AG04450 (cell line): Measurements from ENCODE around the gene SIAE. TPM values are rescaled to one million over a fixed set of nuclear protein-coding genes. Genes with fewer than 3 reads are reported as not detected.

Experiments
- CTCF ChIA-PET: fragments of 300-600, 350-600 bp; formaldehyde crosslinking; extraction: SDS; loops from one replicate; lab custom pipeline; 2022; ENCODE audit warnings: antibody characterized with exemption, inconsistent platforms; lab: Charles Lee
- POLR2A ChIA-PET: fragments of 350-600 bp; formaldehyde crosslinking; extraction: SDS; loops from one replicate; lab custom pipeline; 2021; ENCODE audit warnings: antibody characterized with exemption, inconsistent platforms; lab: Yijun Ruan, JAX
- DNase-seq: peaks from one replicate; pipeline ENCODE4 v3.0.0-alpha.2; 2011; ENCODE audit warnings: low read depth, low spot score
- H3K27ac ChIP-seq: one replicate; pipeline ENCODE4 v1.5.1; 2012; ENCODE audit warnings: low read depth, low read length, control low read depth
- H3K27me3 ChIP-seq: one replicate; pipeline ENCODE4 v1.6.0; 2012; ENCODE audit warnings: low read length; ENCODE audit not compliant: control insufficient read depth, insufficient read depth
- H3K4me3 ChIP-seq: 2 replicates; pipeline ENCODE4 v1.5.1; 2011; ENCODE audit warnings: mild to moderate bottlenecking, low read depth, low read length, control low read depth
- H3K9me3 ChIP-seq: 2 replicates; pipeline ENCODE4 v1.5.1; 2012; ENCODE audit warnings: low read length; ENCODE audit not compliant: control insufficient read depth, insufficient read depth
- CTCF ChIP-seq: IDR thresholded peaks from 2 replicates; pipeline ENCODE4 v1.5.1; 2011; ENCODE audit warnings: low read depth, low read length, control low read depth, inconsistent platforms
- polyA plus RNA-seq: library from polyadenylated mRNA; depleted of rRNA; stranded (reverse); fragments of >200 nt; gene quantifications from 2 replicates; pipeline ENCODE4 v1.2.3, GENCODE V29; 2011; rRNA removed
- small RNA-seq: library from RNA; depleted of rRNA; stranded (forward); fragments of <200 nt; gene quantifications from one replicate; pipeline ENCODE3, GENCODE V24; 2012; ENCODE audit warnings: low read depth; ENCODE audit not compliant: insufficient read length

Gene SIAE
- polyA plus RNA-seq, 1 experiment = 37.9 TPM

GRCh38 chr11:124584681-124585372 lies 88.7 kb downstream of the SIAE start:
- H3K27ac ChIP-seq = no peak overlapping the region
- DNase-seq = no peak
- no peak for TF ChIP-seq CTCF
- H3K27me3 ChIP-seq = peaks cover 10% of the 10 kb centered on the region
- ChIA-PET CTCF (interaction anchor here (0.6 to 4.0 kb wide), 17 partner anchors 9 to 516 kb away, joined by 3 to 117 read pairs (median 8); no protein-coding TSS in a partner anchor), POLR2A (no interaction called here)
- no peak overlapping the region for H3K4me3 ChIP-seq
- H3K9me3 ChIP-seq = no peaks in the 10 kb centered on the region

- Histone ChIP-seq H3K4me3 (no peak overlapping the region), H3K9me3 (no peaks in the 10 kb centered on the region), H3K27me3 (peaks cover 11% of the 10 kb centered on the region), H3K27ac (no peak overlapping the region)
- DNase-seq = no peak
- ChIA-PET CTCF (interaction anchor here (1.3 to 4.0 kb wide), 4 partner anchors 44 to 515 kb away, joined by 5 to 117 read pairs (median 14); no protein-coding TSS in a partner anchor), POLR2A (no interaction called here)
- no peak for TF ChIP-seq CTCF
Measured at GRCh38 chr11:124583781-124584180, 89.8 kb downstream of the SIAE start.

Small RNA genes lying within 50 kb of the gene (small RNA-seq; reads per million reads assigned to genes)
- not detected for gene RNA5SP352

Other genes starting within 250 kb of the SIAE start
- gene OR8B4, start 248.9 kb downstream of the SIAE start, polyA plus RNA-seq = not detected in 2 replicates
- gene OR8B8, start 228.0 kb downstream of the SIAE start, polyA plus RNA-seq = not detected in 2 replicates
- not detected in 2 replicates for gene OR8B12, start 130.1 kb downstream of the SIAE start, polyA plus RNA-seq
- not detected in 2 replicates for gene OR8A1, start 103.7 kb downstream of the SIAE start, polyA plus RNA-seq
- not detected in 2 replicates for gene PANX3, start 62.3 kb downstream of the SIAE start, polyA plus RNA-seq
- gene TBRG1, start 50.9 kb downstream of the SIAE start, polyA plus RNA-seq = 30.9 and 31.4 TPM in 2 replicates
- gene SPA17, start 165 bp upstream of the SIAE start, polyA plus RNA-seq = 6.5 and 8.4 TPM in 2 replicates
- gene NRGN, start 66.2 kb upstream of the SIAE start, polyA plus RNA-seq = 3.4 and 4.1 TPM in 2 replicates
- not detected in 2 replicates for gene VSIG2, start 78.5 kb upstream of the SIAE start, polyA plus RNA-seq
- gene ESAM, start 88.6 kb upstream of the SIAE start, polyA plus RNA-seq = 0.06 and 0.10 TPM in 2 replicates
- gene MSANTD2, start 126.7 kb upstream of the SIAE start, polyA plus RNA-seq = 7.6 and 9.8 TPM in 2 replicates
- gene ROBO3, start 191.7 kb upstream of the SIAE start, polyA plus RNA-seq = 28.9 and 38.7 TPM in 2 replicates
- 0.30 and 0.40 TPM in 2 replicates for gene ROBO4, start 224.1 kb upstream of the SIAE start, polyA plus RNA-seq
- 0.06 TPM in 1 of 2 replicates, not detected in the other for gene HEPN1, start 245.5 kb upstream of the SIAE start, polyA plus RNA-seq